HepG2 (cell line): ENCODE measurements around the gene TCAP. TPM values are rescaled to one million over a fixed set of nuclear protein-coding genes. Genes with fewer than 3 reads are reported as not detected.

ENCODE experiments used
- ATM ChIP-seq: fragments of 450-650 bp; IDR thresholded peaks from 2 replicates; pipeline ENCODE4 v1.7.1; 2017; ENCODE audit warnings: mild to moderate bottlenecking, borderline replicate concordance
- HNRNPUL1 ChIP-seq: fragments of 200-400 bp; formaldehyde crosslinking; IDR thresholded peaks from 2 replicates; pipeline ENCODE4 v1.6.1; 2017; ENCODE audit warnings: low read depth, mild to moderate bottlenecking, low read length, moderate library complexity
- HOXA3 ChIP-seq: sonication (generic); formaldehyde crosslinking; IDR thresholded peaks from 2 replicates; pipeline ENCODE4 v1.5.0; 2020; ENCODE audit warnings: missing genetic modification reagents
- NFKBIZ ChIP-seq: IDR thresholded peaks from 2 replicates; pipeline ENCODE4 v1.6.1; 2018; ENCODE audit warnings: missing genetic modification reagents, missing compliant biosample characterization
- NONO ChIP-seq, 2 experiments: fragments of 450-650 bp in 1 of 2; sonication (generic) in 1 of 2; formaldehyde crosslinking in 1 of 2; IDR thresholded peaks in 1 of 2; conservative IDR thresholded peaks in 1 of 2; 2 replicates each; pipeline versions ENCODE4 v1.6.1 to v1.8.0; 2017 to 2022; ENCODE audit warnings: mild to moderate bottlenecking in 1 of 2, missing genetic modification reagents in 1 of 2, moderate library complexity in 1 of 2
- RNF2 ChIP-seq: fragments of 450-650 bp; conservative IDR thresholded peaks from 2 replicates; pipeline ENCODE4 v1.6.1; 2016; ENCODE audit warnings: low read depth
- SALL1 ChIP-seq: sonication (generic); formaldehyde crosslinking; IDR thresholded peaks from 2 replicates; pipeline ENCODE4 v1.8.0; 2022; ENCODE audit warnings: mild to moderate bottlenecking, missing genetic modification reagents
- SIX1 ChIP-seq: sonication (generic); formaldehyde crosslinking; IDR thresholded peaks from 2 replicates; pipeline ENCODE4 v1.4.0; 2020; ENCODE audit warnings: missing genetic modification reagents, borderline replicate concordance
- SMAD3 ChIP-seq: sonication (generic); formaldehyde crosslinking; IDR thresholded peaks from 2 replicates; pipeline ENCODE4 v1.4.0; 2020; ENCODE audit warnings: missing genetic modification reagents
- SRSF4 ChIP-seq: fragments of 200-400 bp; formaldehyde crosslinking; IDR thresholded peaks from one replicate; pipeline ENCODE4 v1.6.1; 2018; ENCODE audit warnings: mild to moderate bottlenecking, low read depth, low read length, moderate library complexity; ENCODE audit not compliant: poor library complexity, severe bottlenecking
- SRY ChIP-seq: sonication (generic); formaldehyde crosslinking; IDR thresholded peaks from 2 replicates; pipeline ENCODE4 v1.8.0; 2022; ENCODE audit warnings: mild to moderate bottlenecking, missing genetic modification reagents
- TAF1 ChIP-seq: sonication (generic); formaldehyde crosslinking; IDR thresholded peaks from 2 replicates; pipeline ENCODE4 v1.4.0; 2020; ENCODE audit warnings: missing genetic modification reagents
- TOPORS ChIP-seq: sonication (generic); formaldehyde crosslinking; IDR thresholded peaks from 2 replicates; pipeline ENCODE4 v1.8.0; 2023; ENCODE audit warnings: mild to moderate bottlenecking, missing genetic modification reagents
- ZKSCAN1 ChIP-seq: fragments of 150-350 bp; IDR thresholded peaks from 2 replicates; pipeline ENCODE4 v1.6.1; 2014; ENCODE audit warnings: low read length
- ZNF24 ChIP-seq: fragments of 450-650 bp; IDR thresholded peaks from 2 replicates; pipeline ENCODE4 v1.6.1; 2017; ENCODE audit warnings: antibody characterized with exemption, mild to moderate bottlenecking
- ZNF335 ChIP-seq: sonication (generic); formaldehyde crosslinking; IDR thresholded peaks from 2 replicates; pipeline ENCODE4 v1.4.0; 2020; ENCODE audit warnings: missing genetic modification reagents
- ZNF564 ChIP-seq: sonication (generic); formaldehyde crosslinking; IDR thresholded peaks from 2 replicates; pipeline ENCODE4 v1.8.1; 2023; ENCODE audit warnings: mild to moderate bottlenecking, missing genetic modification reagents
- ZNF678 ChIP-seq: sonication (generic); formaldehyde crosslinking; IDR thresholded peaks from 2 replicates; pipeline ENCODE4 v1.4.0; 2020; ENCODE audit warnings: mild to moderate bottlenecking, missing genetic modification reagents
- ZNF709 ChIP-seq: sonication (generic); formaldehyde crosslinking; IDR thresholded peaks from 2 replicates; pipeline ENCODE4 v1.5.0; 2020; ENCODE audit warnings: mild to moderate bottlenecking, missing genetic modification reagents
- ZNF749 ChIP-seq: sonication (generic); formaldehyde crosslinking; IDR thresholded peaks from 2 replicates; pipeline ENCODE4 v1.8.0; 2022; ENCODE audit warnings: mild to moderate bottlenecking, missing genetic modification reagents, moderate library complexity, borderline replicate concordance
- ZSCAN31 ChIP-seq: sonication (generic); formaldehyde crosslinking; IDR thresholded peaks from 2 replicates; pipeline ENCODE4 v1.5.0; 2020; ENCODE audit warnings: low read depth, mild to moderate bottlenecking, missing genetic modification reagents
- polyA plus RNA-seq, 8 experiments: library from polyadenylated mRNA; depleted of rRNA in 3 of 8; stranded (reverse) in 7 of 8; unstranded in 1 of 8; fragments of >200 nt; fragmentation: Illumina TruSeq in 4 of 8; extraction: Trizol in 4 of 8; gene quantifications; 2 replicates each; pipeline versions ENCODE4 v1.2.1 to v1.2.3, GENCODE V29; 2011 to 2016; ENCODE audit warnings: low read depth in 4 of 8, missing spikeins in 1 of 8, mixed read lengths in 1 of 8; ENCODE audit not compliant: insufficient read depth in 1 of 8
- total RNA-seq, 5 experiments: library from RNA; depleted of rRNA; stranded (reverse); fragments of >200 nt; fragmentation: Illumina TruSeq; extraction: Trizol; gene quantifications; 2 replicates each; pipeline ENCODE4 v1.2.3, GENCODE V29; 2016; ENCODE audit warnings: low read depth in 1 of 5
- TF ChIP-seq, protein P1 (sequence below): sonication (generic); formaldehyde crosslinking; IDR thresholded peaks from 2 replicates; pipeline ENCODE4 v1.5.0; 2020; ENCODE audit warnings: mild to moderate bottlenecking, missing genetic modification reagents
- TF ChIP-seq, protein P2 (sequence below): sonication (generic); formaldehyde crosslinking; IDR thresholded peaks from 2 replicates; pipeline ENCODE4 v1.8.1; 2022; ENCODE audit warnings: mild to moderate bottlenecking, missing genetic modification reagents
- TF ChIP-seq, protein P3 (sequence below): sonication (generic); formaldehyde crosslinking; IDR thresholded peaks from 2 replicates; pipeline ENCODE4 v1.8.0; 2022; ENCODE audit warnings: missing genetic modification reagents, mild to moderate bottlenecking, borderline replicate concordance
- TF ChIP-seq, protein P4 (sequence below): sonication (generic); formaldehyde crosslinking; IDR thresholded peaks from 2 replicates; pipeline ENCODE4 v1.5.0; 2020; ENCODE audit warnings: missing genetic modification reagents, mild to moderate bottlenecking, borderline replicate concordance

Gene TCAP
- total and polyA plus RNA-seq, 2 of the 13 experiments (the other 11 are each of a cell fraction or from before 2014, with no cell fraction given), result 0.24 to 0.65 TPM

DNA sequence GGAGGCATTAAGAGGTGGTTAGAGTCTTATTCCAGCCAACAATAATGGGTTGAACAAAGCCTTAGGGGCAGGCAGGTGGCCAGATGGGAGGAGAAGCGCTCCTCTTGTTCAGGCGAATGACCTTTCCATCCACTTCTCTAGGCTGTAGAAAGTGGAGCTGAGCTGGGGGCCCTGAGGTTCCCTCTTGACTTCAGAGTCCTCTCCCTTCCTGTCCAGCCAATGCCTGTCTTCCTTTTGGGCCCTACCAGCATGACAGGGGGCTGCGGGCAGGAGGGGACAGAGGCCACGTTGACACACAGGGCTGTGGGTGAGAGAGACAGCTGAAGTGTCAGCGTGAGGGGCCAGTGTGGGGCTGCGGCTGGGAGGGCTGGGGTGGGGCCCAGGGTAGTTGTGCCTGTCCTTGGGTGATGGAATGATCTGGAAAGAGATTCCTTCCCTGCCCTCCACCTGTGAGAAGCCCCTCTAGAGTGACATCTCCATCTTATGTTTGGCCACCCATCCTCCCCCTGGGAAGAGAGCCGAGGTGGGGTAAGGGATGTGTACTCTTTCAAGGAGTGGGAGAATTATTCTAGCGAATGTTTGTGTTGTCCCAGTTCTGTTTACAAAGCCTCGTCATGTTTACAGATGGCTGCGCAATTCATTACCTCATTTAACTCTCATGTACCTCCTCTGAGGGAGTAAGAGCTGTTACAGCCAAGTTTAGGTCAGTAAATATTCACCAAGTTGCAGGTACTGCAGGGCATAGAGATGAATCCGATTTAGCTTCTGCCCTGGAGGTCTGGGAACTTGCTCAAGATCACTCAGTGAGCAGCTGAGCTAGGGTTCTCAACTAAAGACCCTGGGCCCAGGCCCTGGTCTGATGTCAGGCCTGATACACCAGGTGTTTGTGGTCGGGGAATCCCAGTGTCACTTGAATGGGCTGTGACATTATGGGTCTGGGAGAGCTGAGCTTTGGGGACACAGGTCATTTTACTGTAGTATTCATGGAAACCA lies 38.0 kb downstream of the TCAP start (continued):
- no peak for TF ChIP-seq ATM
- TF ChIP-seq, protein P1, sequence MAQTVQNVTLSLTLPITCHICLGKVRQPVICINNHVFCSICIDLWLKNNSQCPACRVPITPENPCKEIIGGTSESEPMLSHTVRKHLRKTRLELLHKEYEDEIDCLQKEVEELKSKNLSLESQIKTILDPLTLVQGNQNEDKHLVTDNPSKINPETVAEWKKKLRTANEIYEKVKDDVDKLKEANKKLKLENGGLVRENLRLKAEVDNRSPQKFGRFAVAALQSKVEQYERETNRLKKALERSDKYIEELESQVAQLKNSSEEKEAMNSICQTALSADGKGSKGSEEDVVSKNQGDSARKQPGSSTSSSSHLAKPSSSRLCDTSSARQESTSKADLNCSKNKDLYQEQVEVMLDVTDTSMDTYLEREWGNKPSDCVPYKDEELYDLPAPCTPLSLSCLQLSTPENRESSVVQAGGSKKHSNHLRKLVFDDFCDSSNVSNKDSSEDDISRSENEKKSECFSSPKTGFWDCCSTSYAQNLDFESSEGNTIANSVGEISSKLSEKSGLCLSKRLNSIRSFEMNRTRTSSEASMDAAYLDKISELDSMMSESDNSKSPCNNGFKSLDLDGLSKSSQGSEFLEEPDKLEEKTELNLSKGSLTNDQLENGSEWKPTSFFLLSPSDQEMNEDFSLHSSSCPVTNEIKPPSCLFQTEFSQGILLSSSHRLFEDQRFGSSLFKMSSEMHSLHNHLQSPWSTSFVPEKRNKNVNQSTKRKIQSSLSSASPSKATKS (CRISPR knock-in tag), result no peak
- no peak for TF ChIP-seq SIX1 (CRISPR knock-in tag)
- no peak for TF ChIP-seq ZSCAN31 (CRISPR knock-in tag)
- no peak for TF ChIP-seq ZNF709 (CRISPR knock-in tag)
- peak; percentile 88 for TF ChIP-seq SMAD3 (CRISPR knock-in tag)
- TF ChIP-seq, protein P2, sequence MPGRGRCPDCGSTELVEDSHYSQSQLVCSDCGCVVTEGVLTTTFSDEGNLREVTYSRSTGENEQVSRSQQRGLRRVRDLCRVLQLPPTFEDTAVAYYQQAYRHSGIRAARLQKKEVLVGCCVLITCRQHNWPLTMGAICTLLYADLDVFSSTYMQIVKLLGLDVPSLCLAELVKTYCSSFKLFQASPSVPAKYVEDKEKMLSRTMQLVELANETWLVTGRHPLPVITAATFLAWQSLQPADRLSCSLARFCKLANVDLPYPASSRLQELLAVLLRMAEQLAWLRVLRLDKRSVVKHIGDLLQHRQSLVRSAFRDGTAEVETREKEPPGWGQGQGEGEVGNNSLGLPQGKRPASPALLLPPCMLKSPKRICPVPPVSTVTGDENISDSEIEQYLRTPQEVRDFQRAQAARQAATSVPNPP (CRISPR knock-in tag), result no peak
- TF ChIP-seq, protein P3, sequence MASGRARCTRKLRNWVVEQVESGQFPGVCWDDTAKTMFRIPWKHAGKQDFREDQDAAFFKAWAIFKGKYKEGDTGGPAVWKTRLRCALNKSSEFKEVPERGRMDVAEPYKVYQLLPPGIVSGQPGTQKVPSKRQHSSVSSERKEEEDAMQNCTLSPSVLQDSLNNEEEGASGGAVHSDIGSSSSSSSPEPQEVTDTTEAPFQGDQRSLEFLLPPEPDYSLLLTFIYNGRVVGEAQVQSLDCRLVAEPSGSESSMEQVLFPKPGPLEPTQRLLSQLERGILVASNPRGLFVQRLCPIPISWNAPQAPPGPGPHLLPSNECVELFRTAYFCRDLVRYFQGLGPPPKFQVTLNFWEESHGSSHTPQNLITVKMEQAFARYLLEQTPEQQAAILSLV (CRISPR knock-in tag), result peak; percentile 72
- no peak for TF ChIP-seq NONO (IDR thresholded peaks at IDR 0.05)
- TF ChIP-seq NONO (CRISPR knock-in tag; conservative IDR thresholded peaks at IDR 0.05), result peak; percentile 71
- no peak for TF ChIP-seq ZNF24
- TF ChIP-seq TAF1 (CRISPR knock-in tag), result no peak; the same call in 1 of the 2 replicates
- no peak for TF ChIP-seq RNF2
- peak; percentile 61; the same call in 1 of the 2 replicates for TF ChIP-seq TOPORS (CRISPR knock-in tag)
- TF ChIP-seq HNRNPUL1, result no peak
- TF ChIP-seq, protein P4, sequence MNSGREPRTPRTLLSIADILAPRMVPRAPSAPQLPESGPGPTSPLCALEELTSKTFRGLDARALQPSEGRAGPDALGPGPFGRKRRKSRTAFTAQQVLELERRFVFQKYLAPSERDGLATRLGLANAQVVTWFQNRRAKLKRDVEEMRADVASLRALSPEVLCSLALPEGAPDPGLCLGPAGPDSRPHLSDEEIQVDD, result no peak
- no peak for TF ChIP-seq ZNF335 (CRISPR knock-in tag)
- TF ChIP-seq ZNF678 (CRISPR knock-in tag), result 0 out of 2 replicates have a peak, but pooled peaks have one; percentile 25
- peak; percentile 43; the same call in 1 of the 2 replicates for TF ChIP-seq HOXA3 (CRISPR knock-in tag)
- no peak for TF ChIP-seq ZNF749 (CRISPR knock-in tag)
- 0 out of 2 replicates have a peak, but pooled peaks have one; percentile 24 for TF ChIP-seq NFKBIZ
- no peak for TF ChIP-seq ZKSCAN1
- TF ChIP-seq SALL1, result peak; percentile 86; the same call in 1 of the 2 replicates
- TF ChIP-seq SRY (CRISPR knock-in tag), result peak; percentile 83; the same call in 1 of the 2 replicates
- TF ChIP-seq SRSF4, result no peak
- no peak for TF ChIP-seq ZNF564
